ENCODE results near the gene MYH11.

DNA sequence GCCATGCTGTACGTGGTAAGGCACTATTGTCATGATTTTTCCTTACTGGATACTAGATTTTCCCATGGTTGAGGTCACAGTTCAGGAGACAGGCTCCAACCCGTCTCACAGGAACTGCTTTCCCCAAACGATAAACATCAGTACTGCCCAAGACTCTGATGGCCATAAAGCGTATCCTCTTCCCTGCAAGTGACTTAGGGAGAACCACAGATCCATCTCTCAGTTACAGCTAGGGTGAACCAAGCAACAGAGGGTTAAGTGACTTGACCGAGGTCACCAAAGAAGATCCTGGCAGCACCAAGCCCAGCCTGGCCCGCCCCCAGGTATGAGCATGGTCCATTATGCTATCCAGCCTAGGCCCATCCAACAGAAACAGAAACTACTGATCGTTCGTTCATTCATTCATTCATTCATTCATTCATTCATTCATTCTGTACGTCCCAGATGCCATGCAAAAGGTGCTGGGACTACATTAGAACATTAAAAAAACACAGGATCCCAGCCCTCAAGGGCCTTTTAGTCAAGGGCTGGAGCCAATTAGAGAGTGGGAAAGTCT is 31.0 kb downstream of the MYH11 start:
- TF ChIP-seq, protein P1, sequence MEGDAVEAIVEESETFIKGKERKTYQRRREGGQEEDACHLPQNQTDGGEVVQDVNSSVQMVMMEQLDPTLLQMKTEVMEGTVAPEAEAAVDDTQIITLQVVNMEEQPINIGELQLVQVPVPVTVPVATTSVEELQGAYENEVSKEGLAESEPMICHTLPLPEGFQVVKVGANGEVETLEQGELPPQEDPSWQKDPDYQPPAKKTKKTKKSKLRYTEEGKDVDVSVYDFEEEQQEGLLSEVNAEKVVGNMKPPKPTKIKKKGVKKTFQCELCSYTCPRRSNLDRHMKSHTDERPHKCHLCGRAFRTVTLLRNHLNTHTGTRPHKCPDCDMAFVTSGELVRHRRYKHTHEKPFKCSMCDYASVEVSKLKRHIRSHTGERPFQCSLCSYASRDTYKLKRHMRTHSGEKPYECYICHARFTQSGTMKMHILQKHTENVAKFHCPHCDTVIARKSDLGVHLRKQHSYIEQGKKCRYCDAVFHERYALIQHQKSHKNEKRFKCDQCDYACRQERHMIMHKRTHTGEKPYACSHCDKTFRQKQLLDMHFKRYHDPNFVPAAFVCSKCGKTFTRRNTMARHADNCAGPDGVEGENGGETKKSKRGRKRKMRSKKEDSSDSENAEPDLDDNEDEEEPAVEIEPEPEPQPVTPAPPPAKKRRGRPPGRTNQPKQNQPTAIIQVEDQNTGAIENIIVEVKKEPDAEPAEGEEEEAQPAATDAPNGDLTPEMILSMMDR (IDR thresholded peaks at IDR 0.05): no peak
- TF ChIP-seq ZFX (IDR thresholded peaks at IDR 0.05; ENCODE audit: borderline replicate concordance): no peak
